GM12878 (cell line): ENCODE measurements around the gene SETD1A. TPM values are rescaled to one million over a fixed set of nuclear protein-coding genes. Genes with fewer than 3 reads are reported as not detected.

Source experiments
- ATAC-seq: fragments of 200-7000 bp; cut with Tn5 transposase; 3 replicates; pipeline ENCODE4 v1.9.1; 2020; ENCODE audit warnings: mild to moderate bottlenecking, moderate library complexity
- BruUV-seq: library from RNA; stranded (reverse); fragments of 400-500 nt; replicated peaks from 2 replicates; lab custom pipeline; 2021; lab: Mats Ljungman, UMichigan
- CTCF ChIA-PET: fragments of 300-600 bp; sonication (Branson Sonifier 250); formaldehyde crosslinking; extraction: SDS; loops from one replicate; lab custom pipeline; 2021; ENCODE audit warnings: inconsistent platforms; lab: Yijun Ruan, JAX
- POLR2A ChIA-PET: fragments of 350-600 bp; formaldehyde crosslinking; extraction: SDS; loops from one replicate; lab custom pipeline; 2021; ENCODE audit warnings: inconsistent platforms; lab: Charles Lee
- RAD21 ChIA-PET: fragments of 300-600 bp; sonication (Branson Sonifier 250); formaldehyde crosslinking; loops from one replicate; lab custom pipeline; 2023; ENCODE audit warnings: antibody characterized with exemption; ENCODE audit not compliant: unreplicated experiment; lab: Charles Lee
- SMC1A ChIA-PET: fragments of 300-600 bp; sonication (Branson Sonifier 250); formaldehyde crosslinking; loops from one replicate; lab custom pipeline; 2023; ENCODE audit not compliant: unreplicated experiment, uncharacterized antibody; lab: Charles Lee
- DNase-seq: peaks from one replicate; pipeline ENCODE4 v3.0.0-alpha.2; 2011; ENCODE audit warnings: low read depth, low spot score
- FAIRE-seq: peaks from 3 replicates; lab custom pipeline; 2011; peaks lifted over from hg19 to GRCh38; lab: Jason Lieb, UNC
- H2AFZ ChIP-seq: 2 replicates; pipeline ENCODE4 v1.6.0; 2011; ENCODE audit warnings: low read depth, low read length, control low read depth; ENCODE audit not compliant: control insufficient read depth
- H3K27ac ChIP-seq: 2 replicates; pipeline ENCODE4 v1.5.1; 2011; ENCODE audit warnings: control low read depth; ENCODE audit not compliant: control insufficient read depth, insufficient read depth
- H3K27me3 ChIP-seq, 2 experiments: replicated peaks in 1 of 2; 2 replicates each; pipeline versions ENCODE4 v1.6.0 to v1.6.1; 2011; ENCODE audit warnings: low read length in 1 of 2; ENCODE audit not compliant: control insufficient read depth in 2 of 2, insufficient read depth in 2 of 2
- H3K36me3 ChIP-seq, 2 experiments: 2 replicates each; pipeline ENCODE4 v1.5.1; 2011; ENCODE audit warnings: low read length in 1 of 2; ENCODE audit not compliant: control insufficient read depth in 2 of 2, insufficient read depth in 2 of 2
- H3K4me1 ChIP-seq: 2 replicates; pipeline ENCODE4 v1.6.1; 2011; ENCODE audit warnings: mild to moderate bottlenecking, low read length, moderate library complexity, mixed read lengths; ENCODE audit not compliant: control insufficient read depth, insufficient read depth
- H3K4me2 ChIP-seq: 2 replicates; pipeline ENCODE4 v1.6.0; 2011; ENCODE audit warnings: control low read depth; ENCODE audit not compliant: control insufficient read depth, insufficient read depth
- H3K4me3 ChIP-seq: fragments of 200-600 bp; sonication (generic); 2 replicates; pipeline ENCODE4 v1.5.1; 2016
- H3K79me2 ChIP-seq: 2 replicates; pipeline ENCODE4 v1.6.0; 2011; ENCODE audit warnings: low read length; ENCODE audit not compliant: control insufficient read depth, insufficient read depth
- H3K9ac ChIP-seq: 2 replicates; pipeline ENCODE4 v1.8.0; 2011; ENCODE audit warnings: low read length, control low read depth, mixed read lengths; ENCODE audit not compliant: control insufficient read depth, insufficient read depth
- H3K9me3 ChIP-seq: replicated peaks from 3 replicates; pipeline ENCODE4 v1.5.1; 2011; ENCODE audit warnings: mild to moderate bottlenecking, low read length; ENCODE audit not compliant: control insufficient read depth, insufficient read depth
- H4K20me1 ChIP-seq: 2 replicates; pipeline ENCODE4 v1.6.0; 2011; ENCODE audit not compliant: control insufficient read depth, insufficient read depth
- BCLAF1 ChIP-seq: fragments of 450-650 bp; IDR thresholded peaks from 2 replicates; pipeline ENCODE4 v1.6.1; 2017; ENCODE audit warnings: antibody characterized with exemption, mild to moderate bottlenecking, moderate library complexity
- BRCA1 ChIP-seq: IDR thresholded peaks from 2 replicates; pipeline ENCODE4 v1.6.1; 2011; ENCODE audit warnings: low read depth, low read length, improper control_type of control experiment
- CBX3 ChIP-seq: fragments of 200-600 bp; sonication (generic); IDR thresholded peaks from 2 replicates; pipeline ENCODE4 v1.6.1; 2016; ENCODE audit warnings: low read depth, borderline replicate concordance
- CHD1 ChIP-seq: IDR thresholded peaks from 2 replicates; pipeline ENCODE4 v1.6.1; 2012; ENCODE audit warnings: low read depth, low read length, improper control_type of control experiment
- FOXK2 ChIP-seq: fragments of 450-650 bp; IDR thresholded peaks from 2 replicates; pipeline ENCODE4 v1.6.1; 2017; ENCODE audit warnings: mild to moderate bottlenecking, moderate library complexity
- HDAC2 ChIP-seq: fragments of 200-600 bp; sonication (generic); IDR thresholded peaks from 2 replicates; pipeline ENCODE4 v1.6.1; 2017
- HSF1 ChIP-seq: fragments of 150-350 bp; IDR thresholded peaks from 2 replicates; pipeline ENCODE4 v1.6.1; 2014; ENCODE audit warnings: mild to moderate bottlenecking, low read depth, low read length
- NFXL1 ChIP-seq: fragments of 450-650 bp; IDR thresholded peaks from 2 replicates; pipeline ENCODE4 v1.6.1; 2017; ENCODE audit warnings: antibody characterized with exemption, mild to moderate bottlenecking, borderline replicate concordance
- POLR2A ChIP-seq: IDR thresholded peaks from 2 replicates; pipeline ENCODE4 v1.6.1; 2011; ENCODE audit warnings: low read depth, mild to moderate bottlenecking, low read length
- RELB ChIP-seq: fragments of 450-650 bp; IDR thresholded peaks from 2 replicates; pipeline ENCODE4 v1.6.1; 2017; ENCODE audit warnings: low read depth, mild to moderate bottlenecking, moderate library complexity
- SMAD5 ChIP-seq: IDR thresholded peaks from 2 replicates; pipeline ENCODE4 v1.6.1; 2016; ENCODE audit warnings: antibody characterized with exemption, low read depth
- TAF1 ChIP-seq: IDR thresholded peaks from 2 replicates; pipeline ENCODE4 v1.6.1; 2011; ENCODE audit warnings: mild to moderate bottlenecking, low read depth, low read length, borderline replicate concordance
- USF1 ChIP-seq: IDR thresholded peaks from 2 replicates; pipeline ENCODE4 v1.6.1; 2011; ENCODE audit warnings: borderline replicate concordance, low read depth, mild to moderate bottlenecking, moderate library complexity, mixed read lengths, low read length; ENCODE audit not compliant: insufficient read depth; ENCODE audit errors: extremely low read length
- ZBED1 ChIP-seq: IDR thresholded peaks from 2 replicates; pipeline ENCODE4 v1.6.1; 2016; ENCODE audit warnings: borderline replicate concordance
- ZNF384 ChIP-seq: IDR thresholded peaks from 2 replicates; pipeline ENCODE4 v1.6.1; 2012; ENCODE audit warnings: low read depth, mild to moderate bottlenecking, low read length, improper control_type of control experiment, borderline replicate concordance
- WGBS: methylation state at CpG from one replicate; pipeline ENCODE4 v1.1.6; 2016; ENCODE audit warnings: low lambda C conversion rate; ENCODE audit not compliant: insufficient replicate concordance, insufficient coverage; ENCODE audit errors: missing lambda C conversion rate; 5-methylcytosine and 5-hydroxymethylcytosine counted together
- in situ Hi-C: fragments of 300-500 bp; cut with MboI; formaldehyde crosslinking; loops from 9 replicates; pipeline ENCODE4 v1.14.3; 2018; ENCODE audit warnings: mixed read lengths
- intact Hi-C: fragments of 100-400 bp; cut with micrococcal nuclease; formaldehyde crosslinking; loops from one replicate; pipeline ENCODE4 v1.14.2; 2022; ENCODE audit not compliant: unreplicated experiment
- polyA plus RNA-seq, 11 experiments: library from polyadenylated mRNA; depleted of rRNA in 4 of 11; unstranded in 6 of 11; stranded (reverse) in 5 of 11; fragments of >200 nt; fragmentation: Nextera tagmentation in 4 of 11; fragmentation: Illumina TruSeq in 1 of 11; extraction: Ambion mirVana in 4 of 11; extraction: Trizol in 1 of 11; gene quantifications; 1 replicate in 1 of 11; 2 replicates in 10 of 11; pipeline versions ENCODE4 v1.2.1 to v1.2.3, GENCODE V29; 2011 to 2016; ENCODE audit warnings: inconsistent platforms in 2 of 11, missing spikeins in 2 of 11, low read depth in 1 of 11
- total RNA-seq, 4 experiments: library from RNA; depleted of rRNA in 3 of 4; stranded (reverse); fragments of >200 nt in 3 of 4; fragmentation: Illumina TruSeq in 1 of 4; extraction: Trizol in 1 of 4; gene quantifications; 2 replicates each; pipeline versions ENCODE4 v1.2.1 to v1.2.3, GENCODE V29; 2013 to 2021

SETD1A gene
- total and polyA plus RNA-seq, 10 of the 15 experiments (the other 5 are each of a cell fraction or from before 2014, with no cell fraction given): 0.02 to 25.9 (median 4.9) TPM

GRCh38 chr16:31023252-31023602 is 65.7 kb downstream of the SETD1A start:
- no peak for FAIRE-seq

More at GRCh38 chr16:31023252-31023602, 65.7 kb downstream of the SETD1A start:
- no peak overlapping the region for H3K4me3 ChIP-seq
- TF ChIP-seq SMAD5: no peak
- TF ChIP-seq FOXK2: no peak
- no peak for TF ChIP-seq ZNF384
- TF ChIP-seq HSF1: no peak
- no peak for TF ChIP-seq BRCA1
- no peak for TF ChIP-seq RELB
- TF ChIP-seq ZBED1: no peak
- no peak for TF ChIP-seq USF1
- TF ChIP-seq POLR2A: no peak
- no peak for TF ChIP-seq HDAC2
- no peak for TF ChIP-seq BCLAF1
- TF ChIP-seq CHD1: no peak
- no peak for TF ChIP-seq TAF1
- TF ChIP-seq CBX3: no peak
- no peak for TF ChIP-seq NFXL1
- ChIA-PET POLR2A (no interaction called here), RAD21 (interaction anchor here (0.6 to 1.5 kb wide), 4 partner anchors 27 to 69 kb away, joined by 3 to 4 read pairs (median 3); partner anchors contain the start of gene HSD3B7), SMC1A (interaction anchor here (0.6 kb wide), 1 partner anchor 24 kb away, joined by 3 read pairs; no protein-coding TSS in a partner anchor), CTCF (interaction anchor here (1.5 kb wide), 1 partner anchor 38 kb away, joined by 7 read pairs; the partner anchor contains the start of gene HSD3B7)
- 93% methylated on average over 4 of the region's 4 CpGs for WGBS
- no peak for ATAC-seq
- no peak overlapping the region for H3K27ac ChIP-seq
- no peaks in the 10 kb centered on the region for H3K79me2 ChIP-seq
- H3K9ac ChIP-seq: no peak overlapping the region
- no peaks in the 10 kb centered on the region for H3K4me1 ChIP-seq
- no peaks in the 10 kb centered on the region for H3K27me3 ChIP-seq
- H3K4me2 ChIP-seq: no peak overlapping the region
- no peaks in the 10 kb centered on the region for H4K20me1 ChIP-seq
- no peaks in the 10 kb centered on the region for H3K9me3 ChIP-seq
- intact Hi-C loops: no loop called here
- BruUV-seq: no TSS peak
- DNase-seq: no peak
- no peak overlapping the region for H2AFZ ChIP-seq
- in situ Hi-C loops: no loop called here
- H3K36me3 ChIP-seq: no peaks in the 10 kb centered on the region
